AG09319 (cell line): ENCODE measurements around the gene PTH2R.
"Not testable (repeated sequence)": the region's sequence is repeated elsewhere in the genome, so short reads cannot be mapped to it uniquely, and the experiment has no call there.

Source experiments
- DNase-seq: peaks from one replicate; pipeline ENCODE4 v3.0.0-alpha.2; 2010; ENCODE audit warnings: low read depth; ENCODE audit errors: extremely low read depth
- TF ChIP-seq, protein P1 (sequence below): IDR thresholded peaks from 2 replicates; pipeline ENCODE4 v1.5.1; 2011; ENCODE audit warnings: low read depth, mild to moderate bottlenecking, inconsistent platforms, low read length, moderate library complexity

PTH2R gene

DNA sequence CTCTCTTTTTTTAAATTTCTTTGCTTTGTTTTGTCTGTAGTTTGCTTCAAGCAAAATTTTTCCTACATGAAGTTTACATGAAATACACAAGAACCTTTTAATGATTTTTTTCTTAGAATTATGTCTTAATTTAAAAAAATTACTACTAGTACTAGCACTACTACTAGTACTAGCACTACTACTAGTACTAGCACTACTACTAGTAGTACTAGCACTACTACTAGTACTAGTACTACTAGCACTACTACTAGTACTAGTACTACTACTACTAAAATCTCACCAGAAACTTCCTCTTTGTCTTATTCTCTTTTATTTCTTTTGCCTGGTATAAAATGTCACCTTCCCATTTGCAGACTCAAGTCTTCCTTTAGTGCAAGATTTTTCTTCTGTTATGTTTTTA is 71.1 kb downstream of the PTH2R start:
- TF ChIP-seq, protein P1, sequence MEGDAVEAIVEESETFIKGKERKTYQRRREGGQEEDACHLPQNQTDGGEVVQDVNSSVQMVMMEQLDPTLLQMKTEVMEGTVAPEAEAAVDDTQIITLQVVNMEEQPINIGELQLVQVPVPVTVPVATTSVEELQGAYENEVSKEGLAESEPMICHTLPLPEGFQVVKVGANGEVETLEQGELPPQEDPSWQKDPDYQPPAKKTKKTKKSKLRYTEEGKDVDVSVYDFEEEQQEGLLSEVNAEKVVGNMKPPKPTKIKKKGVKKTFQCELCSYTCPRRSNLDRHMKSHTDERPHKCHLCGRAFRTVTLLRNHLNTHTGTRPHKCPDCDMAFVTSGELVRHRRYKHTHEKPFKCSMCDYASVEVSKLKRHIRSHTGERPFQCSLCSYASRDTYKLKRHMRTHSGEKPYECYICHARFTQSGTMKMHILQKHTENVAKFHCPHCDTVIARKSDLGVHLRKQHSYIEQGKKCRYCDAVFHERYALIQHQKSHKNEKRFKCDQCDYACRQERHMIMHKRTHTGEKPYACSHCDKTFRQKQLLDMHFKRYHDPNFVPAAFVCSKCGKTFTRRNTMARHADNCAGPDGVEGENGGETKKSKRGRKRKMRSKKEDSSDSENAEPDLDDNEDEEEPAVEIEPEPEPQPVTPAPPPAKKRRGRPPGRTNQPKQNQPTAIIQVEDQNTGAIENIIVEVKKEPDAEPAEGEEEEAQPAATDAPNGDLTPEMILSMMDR: no peak
- DNase-seq: no peak

DNA sequence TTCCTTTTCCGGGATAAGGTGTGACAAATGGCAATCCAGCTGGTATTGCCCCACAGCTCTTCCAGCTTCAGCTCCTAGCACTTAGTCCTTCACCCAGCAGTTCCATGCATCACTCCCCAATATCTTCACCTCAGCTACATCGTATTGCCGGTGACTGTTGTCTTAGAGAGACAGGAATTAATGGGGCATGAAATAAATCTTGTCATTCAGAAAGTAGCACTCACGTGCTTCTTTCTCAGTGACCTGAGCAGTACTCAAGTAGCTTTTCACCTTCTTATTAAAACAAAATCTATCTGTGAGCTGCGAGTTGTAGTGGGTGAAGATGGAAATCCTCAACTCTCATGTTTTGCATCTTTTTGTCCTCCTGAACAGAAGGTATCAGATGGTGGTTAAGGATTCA is 72.8 kb downstream of the PTH2R start:
- DNase-seq: no peak
- TF ChIP-seq, protein P1: no peak

DNA sequence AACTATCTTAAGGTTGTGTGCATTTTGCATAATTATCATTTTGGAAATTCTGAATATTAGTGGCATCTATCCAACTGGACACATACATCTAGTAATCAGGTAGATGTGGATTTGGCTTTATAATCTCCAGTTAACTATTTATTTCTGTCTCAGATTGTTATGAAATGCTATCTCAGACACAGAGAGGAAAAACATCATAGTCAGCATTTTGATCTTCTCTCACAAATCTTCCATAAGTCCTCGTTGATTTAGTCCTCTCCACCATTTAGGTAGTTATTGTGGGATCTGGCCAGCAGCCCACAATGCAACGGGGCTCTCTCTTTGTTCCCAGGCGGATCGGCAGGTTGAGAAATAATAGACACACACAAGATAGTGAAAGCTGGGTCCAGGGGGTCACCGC is 75.4 kb downstream of the PTH2R start:
- not testable (repeated sequence) for DNase-seq

DNA sequence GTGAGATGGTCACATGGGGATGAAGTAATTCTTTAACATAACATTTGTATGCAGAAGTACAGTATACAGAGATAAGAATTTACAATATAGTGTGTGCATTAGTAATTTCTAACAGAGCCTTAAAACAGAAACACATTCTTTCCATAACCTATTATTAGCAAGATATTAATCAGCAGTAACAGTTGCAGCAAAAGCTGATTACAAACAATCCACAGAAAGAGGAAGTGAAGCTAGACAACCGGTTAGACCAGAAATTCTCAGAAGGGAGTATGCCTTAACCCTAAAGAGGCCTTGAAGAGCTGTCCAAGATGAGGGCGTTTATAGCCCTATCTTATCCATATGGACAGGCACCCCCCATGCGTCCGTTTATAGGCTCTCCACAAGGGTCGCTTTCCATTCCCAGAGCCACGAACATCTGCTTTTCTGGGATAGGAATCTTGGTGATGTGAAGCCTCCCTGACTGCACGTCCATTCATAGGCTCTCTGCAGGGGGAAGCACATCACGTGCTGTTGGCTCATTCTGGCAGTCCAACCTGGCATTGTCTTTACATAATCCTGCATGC is 75.9 kb downstream of the PTH2R start:
- not testable (repeated sequence) for DNase-seq

DNA sequence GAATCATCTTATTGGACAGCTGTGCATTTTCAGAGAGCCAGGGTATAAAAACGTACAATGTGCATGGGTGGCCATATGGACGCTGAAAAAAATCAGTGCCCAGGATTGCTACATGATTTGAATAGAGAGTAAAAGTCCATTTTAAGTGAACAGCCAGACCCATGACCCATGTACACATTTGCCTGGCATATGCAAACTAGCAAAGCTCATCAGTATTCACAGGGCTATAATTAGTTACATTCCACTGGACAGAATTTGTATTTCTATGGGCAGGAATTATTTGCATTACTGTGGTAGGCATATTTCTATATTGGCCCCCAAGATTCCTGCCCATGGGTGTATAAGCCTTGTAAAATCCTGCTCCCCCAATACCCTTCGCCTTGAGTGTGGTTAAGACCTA is 78.8 kb downstream of the PTH2R start:
- TF ChIP-seq, protein P1: no peak

DNA sequence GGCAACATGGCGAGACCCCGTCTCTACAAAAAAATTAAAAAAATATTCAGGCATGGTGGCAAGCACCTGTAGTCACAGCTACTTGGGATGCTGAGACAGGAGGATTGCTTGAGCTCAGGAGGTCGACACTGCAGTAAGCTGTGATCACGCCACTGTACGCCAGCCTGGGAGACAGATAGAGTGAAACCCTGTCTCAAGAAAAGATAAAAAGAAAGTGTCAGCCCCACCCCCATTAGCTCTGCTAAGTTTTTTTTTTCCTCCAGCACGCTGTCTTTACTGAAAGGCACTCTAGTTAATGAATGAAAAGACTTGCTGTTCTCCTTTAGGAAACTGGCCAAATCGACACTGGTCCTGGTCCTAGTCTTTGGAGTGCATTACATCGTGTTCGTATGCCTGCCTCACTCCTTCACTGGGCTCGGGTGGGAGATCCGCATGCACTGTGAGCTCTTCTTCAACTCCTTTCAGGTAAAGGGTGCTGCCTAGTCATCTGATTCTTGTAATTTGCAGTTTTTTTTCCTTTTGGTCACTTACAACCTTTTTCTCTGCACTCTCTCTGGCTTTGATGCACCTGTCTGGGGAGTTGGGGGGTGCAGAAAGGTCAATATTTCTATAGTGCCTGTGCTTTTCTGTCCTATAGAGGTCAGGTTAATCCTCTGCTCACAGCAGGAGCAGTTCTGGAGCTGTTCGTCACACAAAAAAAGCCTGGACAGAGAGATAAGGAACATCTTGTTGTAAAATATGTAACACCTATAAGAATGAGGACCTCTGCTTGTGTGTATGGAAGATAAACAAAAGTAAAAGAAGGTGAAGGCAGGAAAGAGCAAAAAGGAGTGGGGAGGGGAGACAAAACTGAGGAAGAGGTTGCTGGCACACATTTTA is 82.3 kb downstream of the PTH2R start:
- TF ChIP-seq, protein P1: no peak

More for the DNA sequence above, 78.8 kb downstream of the PTH2R start:
- no peak for DNase-seq

DNA sequence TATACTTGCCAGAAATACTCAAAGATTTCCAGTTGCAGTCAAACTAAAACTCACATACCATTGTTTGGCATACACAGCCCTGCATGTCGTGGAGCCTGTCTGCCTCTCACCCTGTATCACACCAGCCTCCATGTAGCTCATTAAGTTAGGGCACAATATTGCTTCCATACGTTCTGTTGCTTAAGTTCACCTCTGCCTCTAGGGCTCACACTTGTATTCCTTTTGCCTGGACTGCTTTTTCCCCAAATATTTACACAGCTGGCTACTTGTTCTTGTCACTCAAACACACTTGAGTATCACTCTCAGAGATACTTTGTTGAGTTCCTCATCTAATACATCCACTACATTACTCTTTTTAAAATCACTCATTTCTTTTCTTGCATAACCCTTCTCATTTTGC is 83.1 kb downstream of the PTH2R start:
- TF ChIP-seq, protein P1: no peak
- DNase-seq: no peak

More for the DNA sequence above, 82.3 kb downstream of the PTH2R start:
- DNase-seq: no peak

DNA sequence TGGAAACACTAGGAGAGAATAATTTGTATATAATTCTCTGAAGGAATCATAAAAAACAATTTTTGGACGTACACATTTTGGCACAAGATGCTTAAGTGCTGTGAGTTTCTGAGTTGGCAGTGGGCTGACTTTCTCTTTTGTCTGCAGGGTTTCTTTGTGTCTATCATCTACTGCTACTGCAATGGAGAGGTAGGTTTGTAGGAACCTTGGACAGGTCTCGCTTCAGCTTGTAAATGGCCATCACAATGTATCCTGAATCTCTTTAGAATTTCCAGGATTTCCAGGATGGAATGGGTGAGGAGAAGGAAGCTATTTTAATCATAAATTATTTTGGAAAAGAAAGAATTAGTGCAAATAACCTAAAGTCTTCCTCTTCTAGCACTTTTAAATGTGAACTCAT is 83.9 kb downstream of the PTH2R start:
- TF ChIP-seq, protein P1: no peak
- no peak for DNase-seq
